Measurements from ENCODE around the gene HES2.
"Not testable (repeated sequence)": the region's sequence is repeated elsewhere in the genome, so short reads cannot be mapped to it uniquely, and the experiment has no call there.

- not testable (repeated sequence) for TF ChIP-seq ZFP3 (CRISPR knock-in tag; IDR thresholded peaks at IDR 0.05); PPARA (CRISPR knock-in tag; IDR thresholded peaks at IDR 0.05; ENCODE audit: borderline replicate concordance); ZNF70 (CRISPR knock-in tag; IDR thresholded peaks at IDR 0.05); OSR1 (CRISPR knock-in tag; IDR thresholded peaks at IDR 0.05); ZFP30 (CRISPR knock-in tag; IDR thresholded peaks at IDR 0.05); CREB5 (CRISPR knock-in tag; IDR thresholded peaks at IDR 0.05; ENCODE audit: low read depth); RARB (CRISPR knock-in tag; IDR thresholded peaks at IDR 0.05); ARNTL (CRISPR knock-in tag; IDR thresholded peaks at IDR 0.05; ENCODE audit: borderline replicate concordance, low read depth)
- TF ChIP-seq, protein P1, sequence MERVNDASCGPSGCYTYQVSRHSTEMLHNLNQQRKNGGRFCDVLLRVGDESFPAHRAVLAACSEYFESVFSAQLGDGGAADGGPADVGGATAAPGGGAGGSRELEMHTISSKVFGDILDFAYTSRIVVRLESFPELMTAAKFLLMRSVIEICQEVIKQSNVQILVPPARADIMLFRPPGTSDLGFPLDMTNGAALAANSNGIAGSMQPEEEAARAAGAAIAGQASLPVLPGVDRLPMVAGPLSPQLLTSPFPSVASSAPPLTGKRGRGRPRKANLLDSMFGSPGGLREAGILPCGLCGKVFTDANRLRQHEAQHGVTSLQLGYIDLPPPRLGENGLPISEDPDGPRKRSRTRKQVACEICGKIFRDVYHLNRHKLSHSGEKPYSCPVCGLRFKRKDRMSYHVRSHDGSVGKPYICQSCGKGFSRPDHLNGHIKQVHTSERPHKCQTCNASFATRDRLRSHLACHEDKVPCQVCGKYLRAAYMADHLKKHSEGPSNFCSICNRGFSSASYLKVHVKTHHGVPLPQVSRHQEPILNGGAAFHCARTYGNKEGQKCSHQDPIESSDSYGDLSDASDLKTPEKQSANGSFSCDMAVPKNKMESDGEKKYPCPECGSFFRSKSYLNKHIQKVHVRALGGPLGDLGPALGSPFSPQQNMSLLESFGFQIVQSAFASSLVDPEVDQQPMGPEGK (CRISPR knock-in tag; IDR thresholded peaks at IDR 0.05; ENCODE audit: borderline replicate concordance), result not testable (repeated sequence)
Measured at GRCh38 chr1:6450486-6450885, 30.8 kb upstream of the HES2 start.

Data from SK-N-SH treated with all-trans-retinoic acid at 6 μM for 48 hours (cell line).